Measurements from ENCODE around the gene ASCC2.

- TF ChIP-seq EP300 (IDR thresholded peaks at IDR 0.05), result no peak
- TF ChIP-seq, protein P1, sequence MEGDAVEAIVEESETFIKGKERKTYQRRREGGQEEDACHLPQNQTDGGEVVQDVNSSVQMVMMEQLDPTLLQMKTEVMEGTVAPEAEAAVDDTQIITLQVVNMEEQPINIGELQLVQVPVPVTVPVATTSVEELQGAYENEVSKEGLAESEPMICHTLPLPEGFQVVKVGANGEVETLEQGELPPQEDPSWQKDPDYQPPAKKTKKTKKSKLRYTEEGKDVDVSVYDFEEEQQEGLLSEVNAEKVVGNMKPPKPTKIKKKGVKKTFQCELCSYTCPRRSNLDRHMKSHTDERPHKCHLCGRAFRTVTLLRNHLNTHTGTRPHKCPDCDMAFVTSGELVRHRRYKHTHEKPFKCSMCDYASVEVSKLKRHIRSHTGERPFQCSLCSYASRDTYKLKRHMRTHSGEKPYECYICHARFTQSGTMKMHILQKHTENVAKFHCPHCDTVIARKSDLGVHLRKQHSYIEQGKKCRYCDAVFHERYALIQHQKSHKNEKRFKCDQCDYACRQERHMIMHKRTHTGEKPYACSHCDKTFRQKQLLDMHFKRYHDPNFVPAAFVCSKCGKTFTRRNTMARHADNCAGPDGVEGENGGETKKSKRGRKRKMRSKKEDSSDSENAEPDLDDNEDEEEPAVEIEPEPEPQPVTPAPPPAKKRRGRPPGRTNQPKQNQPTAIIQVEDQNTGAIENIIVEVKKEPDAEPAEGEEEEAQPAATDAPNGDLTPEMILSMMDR (IDR thresholded peaks at IDR 0.05), result no peak
Observed at GRCh38 chr22:29867851-29868250, 29.8 kb upstream of the ASCC2 start.

Data from ovary (tissue), 3 donors.